Left forelimb (tissue), 1 donor: ENCODE measurements around the gene TMSB10.

ENCODE experiments used
- DNase-seq: peaks from one replicate; pipeline ENCODE4 v3.0.0-alpha.2; 2018; ENCODE audit warnings: low spot score

The TMSB10 gene

GRCh38 chr2:84880645-84881521 lies 24.6 kb upstream of the TMSB10 start, which contains the start of gene TRABD2A:
Gene TRABD2A, minus strand, starts transcription at chr2:84881084. Its CDS starts 45 bp downstream, at chr2:84881039.
- peak; percentile 63 for DNase-seq

- DNase-seq, result peak; percentile 79
Observed at GRCh38 chr2:84881581-84882413, 23.7 kb upstream of the TMSB10 start.

GRCh38 chr2:84882414-84882738 lies 23.1 kb upstream of the TMSB10 start:
- no peak for DNase-seq

- no peak for DNase-seq
Observed at GRCh38 chr2:84882775-84883550, 22.5 kb upstream of the TMSB10 start.

- DNase-seq, result no peak
Observed at GRCh38 chr2:84884449-84884848, 21.0 kb upstream of the TMSB10 start.

- DNase-seq, result no peak
Observed at GRCh38 chr2:84885111-84885510, 20.3 kb upstream of the TMSB10 start.

GRCh38 chr2:84886791-84887190 lies 18.7 kb upstream of the TMSB10 start:
- DNase-seq, result no peak

GRCh38 chr2:84888401-84889276 lies 16.8 kb upstream of the TMSB10 start:
- no peak for DNase-seq

- DNase-seq, result no peak
Observed at GRCh38 chr2:84889332-84889731, 16.1 kb upstream of the TMSB10 start.

GRCh38 chr2:84891355-84892010 lies 14.0 kb upstream of the TMSB10 start:
- no peak for DNase-seq

GRCh38 chr2:84894131-84894586 lies 11.3 kb upstream of the TMSB10 start:
- no peak for DNase-seq

GRCh38 chr2:84894758-84895520 lies 10.5 kb upstream of the TMSB10 start:
- no peak for DNase-seq

GRCh38 chr2:84896567-84896966 lies 8.9 kb upstream of the TMSB10 start:
- no peak for DNase-seq

- no peak for DNase-seq
Observed at GRCh38 chr2:84897773-84898172, 7.7 kb upstream of the TMSB10 start.

GRCh38 chr2:84899304-84900204 lies 5.9 kb upstream of the TMSB10 start:
- no peak for DNase-seq

GRCh38 chr2:84900971-84901370 lies 4.5 kb upstream of the TMSB10 start:
- no peak for DNase-seq

GRCh38 chr2:84901593-84902120 lies 3.8 kb upstream of the TMSB10 start:
- DNase-seq, result no peak

GRCh38 chr2:84902526-84902925 lies 2.9 kb upstream of the TMSB10 start:
- DNase-seq, result no peak

GRCh38 chr2:84904151-84904550 lies 1.3 kb upstream of the TMSB10 start:
- no peak for DNase-seq
